Measurements from ENCODE around the gene LUZP1.
"Not testable (repeated sequence)": the region's sequence is repeated elsewhere in the genome, so short reads cannot be mapped to it uniquely, and the experiment has no call there.

The LUZP1 gene

GRCh38 chr1:23168445-23169194, at the start of gene LUZP1:
LUZP1 (minus strand) TSS chr1:23168856.
- peak; percentile 94 for DNase-seq (ENCODE audit: low spot score)

- no peak for DNase-seq (ENCODE audit: low spot score)
Measured at GRCh38 chr1:23217421-23218115, 48.9 kb upstream of the LUZP1 start, which contains the start of gene HTR1D. HTR1D (minus strand) TSS chr1:23217502; CDS start chr1:23194219, 23,283 bp downstream.

DNA sequence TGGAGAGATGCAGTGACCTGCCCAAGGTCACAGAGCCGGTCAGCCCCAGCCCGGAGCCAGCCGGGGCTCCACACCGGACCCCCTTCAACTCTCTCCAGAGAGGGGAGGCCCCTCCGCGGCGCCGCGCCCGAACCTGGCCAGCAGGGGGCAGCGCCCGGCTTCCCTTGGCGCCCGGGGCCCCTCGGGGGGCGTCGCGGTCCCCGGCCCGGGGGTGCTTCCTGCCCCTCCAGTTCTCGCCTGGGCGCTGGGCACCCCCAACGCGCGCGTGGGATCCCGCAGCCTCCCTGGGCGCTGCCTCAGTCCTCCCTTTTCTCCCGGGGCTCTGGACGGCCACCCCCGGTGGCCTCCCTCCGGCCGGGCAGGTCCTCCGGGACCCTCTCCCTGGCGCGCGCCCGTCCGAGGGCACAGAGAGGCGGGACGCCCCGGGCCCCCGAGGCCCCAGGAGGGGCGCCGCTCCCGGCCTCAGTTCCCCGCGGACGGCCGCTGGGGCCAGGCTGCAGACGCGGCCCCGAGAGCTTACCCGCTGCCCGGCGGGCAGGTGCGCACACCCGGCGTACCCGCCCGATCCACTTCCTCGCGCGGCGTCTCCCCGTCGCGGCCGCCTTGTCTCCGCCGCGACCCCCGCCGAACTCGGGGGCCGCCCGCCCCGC, 48.2 kb upstream of the LUZP1 start:
- DNase-seq (ENCODE audit: low spot score), result no peak

- no peak for DNase-seq (ENCODE audit: low spot score)
Measured at GRCh38 chr1:23215751-23216449, 47.2 kb upstream of the LUZP1 start.

DNA sequence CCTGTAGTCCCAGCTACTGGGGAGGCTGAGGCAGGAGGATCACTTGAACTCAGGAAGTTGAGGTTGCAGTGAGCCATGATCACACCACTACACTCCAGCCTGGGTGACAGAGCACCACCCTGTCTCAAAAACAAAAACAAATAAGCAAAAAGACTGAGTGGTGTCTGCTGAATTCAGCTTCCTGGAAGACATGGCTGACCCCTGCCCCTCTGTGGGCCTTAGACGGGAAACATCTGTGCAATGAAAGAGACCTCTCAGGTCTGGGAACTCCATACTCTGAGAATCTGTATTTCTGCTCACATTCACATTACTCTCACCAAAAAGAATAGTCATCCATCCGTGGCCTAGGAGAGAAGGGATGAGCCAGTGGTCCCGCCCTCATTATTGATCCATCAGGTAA, 46.6 kb upstream of the LUZP1 start:
- DNase-seq (ENCODE audit: low spot score), result no peak

GRCh38 chr1:23214640-23215039, 46.0 kb upstream of the LUZP1 start:
- no peak for DNase-seq (ENCODE audit: low spot score)

GRCh38 chr1:23211955-23212354, 43.3 kb upstream of the LUZP1 start:
- DNase-seq (ENCODE audit: low spot score), result no peak

- DNase-seq (ENCODE audit: low spot score), result no peak
Measured at GRCh38 chr1:23210963-23211362, 42.3 kb upstream of the LUZP1 start.

DNA sequence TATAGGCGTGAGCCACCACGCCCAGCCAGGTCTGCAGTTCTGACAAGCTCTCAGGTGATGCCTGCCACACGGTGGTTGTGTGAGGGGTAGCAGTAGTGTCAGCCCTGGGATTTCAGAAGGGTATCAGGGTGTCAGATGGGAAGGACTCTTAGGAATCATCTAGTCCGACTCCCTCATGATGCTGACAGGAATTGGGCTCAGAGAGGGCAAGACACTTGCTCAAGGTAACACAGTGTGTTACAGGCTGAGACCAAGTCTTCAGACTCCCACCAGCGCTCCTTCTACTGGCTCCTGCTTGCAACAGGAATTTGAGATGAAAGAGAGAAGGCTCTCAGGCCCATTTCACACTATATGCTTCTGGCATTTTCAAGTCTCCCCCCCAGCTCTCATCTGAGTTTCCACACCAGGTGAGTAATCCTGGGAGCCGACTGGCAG, 41.7 kb upstream of the LUZP1 start:
- no peak for DNase-seq (ENCODE audit: low spot score)

GRCh38 chr1:23209770-23210169, 41.1 kb upstream of the LUZP1 start:
- DNase-seq (ENCODE audit: low spot score), result no peak

GRCh38 chr1:23208527-23208926, 39.9 kb upstream of the LUZP1 start:
- no peak for DNase-seq (ENCODE audit: low spot score)

DNA sequence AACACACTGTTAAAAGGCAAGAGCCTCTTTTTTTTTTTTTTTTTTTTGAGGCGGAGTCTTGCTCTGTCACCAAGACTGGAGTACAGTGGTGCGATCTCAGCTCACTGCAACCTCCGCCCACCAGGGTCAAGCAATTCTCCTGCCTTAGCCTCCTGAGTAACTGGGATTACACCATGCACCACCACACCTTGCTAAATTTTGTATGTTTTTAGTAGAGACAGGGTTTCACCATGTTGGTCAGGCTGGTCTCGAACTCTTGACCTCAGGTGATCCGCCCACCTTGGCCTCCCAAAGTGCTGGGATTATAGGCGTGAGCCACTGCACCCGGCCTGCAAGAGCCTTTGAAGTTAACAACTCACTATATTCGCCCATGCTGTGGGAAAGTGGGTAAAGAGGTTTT, 39.1 kb upstream of the LUZP1 start:
- DNase-seq (ENCODE audit: low spot score), result not testable (repeated sequence)

GRCh38 chr1:23202263-23202749, 33.6 kb upstream of the LUZP1 start:
- DNase-seq (ENCODE audit: low spot score), result no peak

GRCh38 chr1:23200883-23201282, 32.2 kb upstream of the LUZP1 start:
- no peak for DNase-seq (ENCODE audit: low spot score)

GRCh38 chr1:23198373-23198772, 29.7 kb upstream of the LUZP1 start:
- peak; percentile 64 for DNase-seq (ENCODE audit: low spot score)

DNA sequence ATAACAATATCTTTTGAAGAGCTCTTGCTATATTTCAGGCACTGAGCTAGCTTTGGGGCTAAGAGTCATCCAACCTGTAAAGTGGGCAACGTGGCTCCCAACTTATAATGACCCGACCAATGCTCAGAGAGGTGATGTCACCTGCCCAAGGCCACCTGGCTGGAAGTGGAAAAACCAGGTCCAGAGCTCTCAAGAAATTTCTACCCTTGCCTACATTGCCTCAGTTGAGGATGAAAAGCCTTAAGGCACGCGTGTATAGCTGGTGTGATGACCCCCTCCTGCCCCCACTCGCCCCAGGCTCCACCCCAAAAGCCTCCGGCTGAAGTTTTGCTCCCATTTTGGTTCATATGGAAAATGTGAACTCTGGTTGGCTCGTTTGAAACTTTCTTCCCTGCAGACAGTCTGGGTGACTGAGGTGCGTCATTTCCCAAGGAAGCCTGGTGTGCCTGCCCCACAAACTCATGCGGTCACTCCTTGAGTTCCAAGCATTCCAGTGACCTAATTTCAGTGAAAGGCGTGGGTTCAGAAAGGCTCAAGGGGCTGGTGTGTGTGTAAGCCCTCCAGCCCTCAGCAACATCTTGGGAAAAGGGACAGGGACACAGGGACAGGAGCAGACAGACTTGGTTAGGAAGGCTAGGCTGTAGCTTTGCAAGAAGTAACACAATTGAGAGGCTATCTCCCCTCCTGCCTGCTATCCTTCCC, 28.1 kb upstream of the LUZP1 start:
- peak; percentile 65 for DNase-seq (ENCODE audit: low spot score)

- peak; percentile 71 for DNase-seq (ENCODE audit: low spot score)
Measured at GRCh38 chr1:23194119-23194984, 25.7 kb upstream of the LUZP1 start.

DNA sequence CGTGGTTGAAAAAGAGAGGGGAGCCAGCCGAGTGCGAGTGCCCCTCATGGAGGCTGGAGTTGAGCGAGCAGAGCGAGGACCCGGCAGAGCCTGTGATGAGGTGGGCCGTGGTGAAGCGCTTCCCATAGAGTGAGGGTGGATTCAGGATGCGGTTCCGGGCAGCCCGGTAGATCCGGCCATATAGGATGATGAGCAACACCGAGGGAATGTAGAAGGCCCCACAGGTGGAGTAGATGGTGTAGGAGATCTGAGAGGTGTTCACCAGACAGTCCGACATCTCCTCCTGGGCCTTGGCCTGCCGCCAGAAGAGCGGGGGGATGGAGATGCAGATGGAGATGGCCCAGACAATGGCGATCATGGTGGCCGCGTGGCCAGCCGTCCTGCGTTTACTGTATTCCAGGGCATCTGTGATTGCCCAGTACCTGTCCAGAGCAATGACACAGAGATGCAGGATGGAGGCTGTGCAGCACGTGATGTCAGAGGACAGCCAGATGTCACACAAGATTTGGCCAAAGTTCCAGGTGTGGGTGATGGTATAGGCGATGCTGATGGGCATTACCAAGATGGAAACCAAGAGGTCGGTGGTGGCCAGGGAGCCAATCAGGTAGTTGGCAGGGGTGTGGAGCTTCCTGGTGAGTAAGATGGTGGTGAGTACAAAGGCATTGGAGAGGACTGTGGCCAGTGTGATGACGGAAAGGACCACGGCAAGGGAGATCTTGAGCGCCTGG, 24.9 kb upstream of the LUZP1 start:
- no peak for DNase-seq (ENCODE audit: low spot score)

DNA sequence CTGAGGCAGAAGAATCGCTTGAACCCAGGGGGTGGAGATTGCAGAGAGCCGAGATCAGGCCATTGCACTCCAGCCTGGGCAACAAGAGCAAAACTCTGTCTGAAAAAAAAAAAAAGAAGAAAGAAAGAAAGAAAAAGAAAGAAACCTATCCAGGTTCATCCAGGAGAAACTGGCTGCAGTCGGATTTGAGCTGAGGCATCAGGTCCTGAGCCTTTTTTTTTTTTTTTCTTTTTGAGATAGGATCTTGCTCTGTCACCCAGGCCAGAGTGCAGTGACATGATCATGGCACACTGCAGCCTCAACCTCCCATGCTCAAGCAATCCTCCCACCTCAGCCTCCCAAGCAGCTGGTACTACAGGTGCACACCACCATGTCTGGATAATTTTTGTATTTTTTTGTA, 22.5 kb upstream of the LUZP1 start:
- no peak for DNase-seq (ENCODE audit: low spot score)

DNA sequence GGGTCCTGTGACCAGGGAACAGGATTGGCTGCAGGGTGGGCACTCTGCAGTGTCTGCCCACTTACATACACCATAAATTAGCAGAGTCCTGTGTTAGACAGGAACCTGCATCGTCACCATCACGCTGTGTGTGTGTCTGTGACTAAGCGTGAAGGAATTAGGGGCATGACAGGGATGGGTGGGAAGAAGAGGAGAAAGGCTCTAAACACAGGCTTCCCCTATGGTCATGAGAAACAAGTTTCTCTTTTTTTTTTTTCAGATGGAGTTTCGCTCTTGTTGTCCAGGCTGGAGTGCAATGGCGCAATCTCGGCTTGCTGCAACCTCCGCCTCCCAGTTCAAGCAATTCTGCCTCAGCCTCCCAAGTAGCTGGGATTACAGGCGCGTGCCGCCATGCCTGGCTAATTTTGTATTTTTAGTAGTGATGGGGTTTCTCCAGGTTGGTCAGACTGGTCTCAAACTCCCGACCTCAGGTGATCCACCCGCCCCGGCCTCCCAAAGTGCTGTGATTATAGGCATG, 20.3 kb upstream of the LUZP1 start:
- DNase-seq (ENCODE audit: low spot score), result not testable (repeated sequence)

Data from AG08396 (cell line).